HepG2 (cell line): Measurements from ENCODE around the gene TAAR9. TPM values are rescaled to one million over a fixed set of nuclear protein-coding genes. Genes with fewer than 3 reads are reported as not detected.

Source experiments
- ATAC-seq: fragments of 200-7000 bp; cut with Tn5 transposase; 3 replicates; pipeline ENCODE4 v1.9.1; 2020; ENCODE audit warnings: mild to moderate bottlenecking, moderate library complexity
- BruUV-seq: library from RNA; stranded (reverse); fragments of 400-500 nt; replicated peaks from 2 replicates; lab custom pipeline; 2021; lab: Mats Ljungman, UMichigan
- CTCF ChIA-PET: fragments of 300-600 bp; formaldehyde crosslinking; extraction: SDS; loops from one replicate; lab custom pipeline; 2021; ENCODE audit warnings: low total read pairs, inconsistent platforms, low intra/inter-chr PET ratio; lab: Yijun Ruan, JAX
- POLR2A ChIA-PET: fragments of 350-600 bp; sonication (Branson Sonifier 250); formaldehyde crosslinking; loops from one replicate; lab custom pipeline; 2020; ENCODE audit warnings: antibody characterized with exemption, inconsistent platforms; lab: Yijun Ruan, JAX
- DNase-seq: peaks from one replicate; pipeline ENCODE4 v3.0.0-alpha.2; 2015; ENCODE audit warnings: low spot score
- FAIRE-seq: peaks from 3 replicates; lab custom pipeline; 2011; peaks lifted over from hg19 to GRCh38; lab: Jason Lieb, UNC
- H2AFZ ChIP-seq: one replicate; pipeline ENCODE4 v1.6.1; 2011; ENCODE audit warnings: low read length, inconsistent platforms
- H3K27ac ChIP-seq: fragments of 300-600 bp; 3 replicates; pipeline ENCODE4 v1.8.0; 2011; ENCODE audit warnings: mixed run types, mild to moderate bottlenecking, mixed read lengths, low read length, inconsistent platforms; ENCODE audit not compliant: insufficient read depth; ENCODE audit errors: extremely low read length
- H3K27me3 ChIP-seq, 2 experiments: fragments of 200-600 bp in 1 of 2; 2 replicates in 1 of 2; 3 replicates in 1 of 2; pipeline versions ENCODE4 v1.6.0 to v1.8.0; 2011; ENCODE audit warnings: low read length in 2 of 2, mild to moderate bottlenecking in 2 of 2, moderate library complexity in 2 of 2, inconsistent platforms in 1 of 2; ENCODE audit not compliant: insufficient read depth in 2 of 2, control insufficient read depth in 1 of 2
- H3K36me3 ChIP-seq, 2 experiments: fragments of 200-600 bp in 1 of 2; replicated peaks in 1 of 2; 2 replicates in 1 of 2; 3 replicates in 1 of 2; pipeline versions ENCODE4 v1.5.1 to v1.8.0; 2011; ENCODE audit warnings: low read length in 2 of 2, inconsistent platforms in 1 of 2; ENCODE audit not compliant: insufficient read depth in 2 of 2, control insufficient read depth in 1 of 2
- H3K4me1 ChIP-seq: 2 replicates; pipeline ENCODE4 v1.5.1; 2012; ENCODE audit warnings: low read length, inconsistent platforms; ENCODE audit not compliant: insufficient read depth
- H3K4me2 ChIP-seq: 2 replicates; pipeline ENCODE4 v1.6.0; 2011; ENCODE audit warnings: low read depth, low read length, inconsistent platforms
- H3K4me3 ChIP-seq, 3 experiments: fragments of 200-600 bp in 1 of 3; sonication (generic), shearing (Covaris generic) in 1 of 3; replicated peaks in 1 of 3; 2 replicates each; pipeline ENCODE4 v1.5.1; 2011 to 2016; ENCODE audit warnings: low read length in 3 of 3, inconsistent platforms in 2 of 3, low read depth in 2 of 3, mild to moderate bottlenecking in 2 of 3, control low read depth in 1 of 3, mixed read lengths in 1 of 3; ENCODE audit not compliant: insufficient read depth in 1 of 3
- H3K79me2 ChIP-seq: one replicate; pipeline ENCODE4 v1.6.1; 2011; ENCODE audit warnings: low read length, inconsistent platforms; ENCODE audit not compliant: insufficient read depth
- H3K9ac ChIP-seq: 2 replicates; pipeline ENCODE4 v1.6.0; 2011; ENCODE audit warnings: mild to moderate bottlenecking, low read depth, low read length, inconsistent platforms; ENCODE audit not compliant: insufficient read depth
- H3K9me3 ChIP-seq: 2 replicates; pipeline ENCODE4 v1.5.1; 2012; ENCODE audit warnings: mild to moderate bottlenecking, low read length
- H4K20me1 ChIP-seq: 2 replicates; pipeline ENCODE4 v1.6.0; 2011; ENCODE audit warnings: inconsistent platforms, mild to moderate bottlenecking, low read length, moderate library complexity; ENCODE audit not compliant: insufficient read depth
- ATF1 ChIP-seq: IDR thresholded peaks from 2 replicates; pipeline ENCODE4 v1.6.1; 2016; ENCODE audit warnings: mild to moderate bottlenecking, control low read depth
- CENPBD1 ChIP-seq: sonication (generic); formaldehyde crosslinking; IDR thresholded peaks from 2 replicates; pipeline ENCODE4 v1.8.0; 2022; ENCODE audit warnings: missing genetic modification reagents, low read depth, mild to moderate bottlenecking, borderline replicate concordance
- DNMT3B ChIP-seq: conservative IDR thresholded peaks from 2 replicates; pipeline ENCODE4 v1.6.1; 2016; ENCODE audit warnings: missing biosample characterization, control low read depth
- KLF15 ChIP-seq: sonication (generic); formaldehyde crosslinking; IDR thresholded peaks from 2 replicates; pipeline ENCODE4 v1.8.1; 2023; ENCODE audit warnings: borderline replicate concordance, mild to moderate bottlenecking, inconsistent platforms, missing genetic modification reagents, mixed read lengths
- MLLT10 ChIP-seq: sonication (generic); formaldehyde crosslinking; IDR thresholded peaks from 2 replicates; pipeline ENCODE4 v1.4.0; 2020; ENCODE audit warnings: missing genetic modification reagents
- PCBP2 ChIP-seq: fragments of 200-400 bp; formaldehyde crosslinking; optimal IDR thresholded peaks from 2 replicates; pipeline ENCODE3; 2018; ENCODE audit warnings: low read length, low read depth; ENCODE audit not compliant: poor library complexity, severe bottlenecking
- RCOR2 ChIP-seq: IDR thresholded peaks from 2 replicates; pipeline ENCODE4 v1.6.1; 2016; ENCODE audit warnings: missing biosample characterization, missing genetic modification reagents
- RORA ChIP-seq: sonication (generic); formaldehyde crosslinking; IDR thresholded peaks from 2 replicates; pipeline ENCODE4 v1.5.0; 2020; ENCODE audit warnings: mild to moderate bottlenecking, missing genetic modification reagents, moderate library complexity
- SMYD3 ChIP-seq: sonication (generic); formaldehyde crosslinking; IDR thresholded peaks from 2 replicates; pipeline ENCODE4 v1.8.1; 2023; ENCODE audit warnings: mild to moderate bottlenecking, missing genetic modification reagents
- WIZ ChIP-seq: sonication (generic); formaldehyde crosslinking; IDR thresholded peaks from 2 replicates; pipeline ENCODE4 v1.5.1; 2020; ENCODE audit warnings: mild to moderate bottlenecking, missing genetic modification reagents
- ZBED4 ChIP-seq: sonication (generic); formaldehyde crosslinking; IDR thresholded peaks from 2 replicates; pipeline ENCODE4 v1.4.0; 2020; ENCODE audit warnings: missing genetic modification reagents, borderline replicate concordance
- ZFP1 ChIP-seq: IDR thresholded peaks from 2 replicates; pipeline ENCODE4 v1.6.1; 2016
- ZMYM4 ChIP-seq: sonication (generic); formaldehyde crosslinking; IDR thresholded peaks from 2 replicates; pipeline ENCODE4 v1.8.1; 2023; ENCODE audit warnings: mild to moderate bottlenecking, missing genetic modification reagents
- ZNF230 ChIP-seq: sonication (generic); formaldehyde crosslinking; IDR thresholded peaks from 2 replicates; pipeline ENCODE4 v1.4.0; 2020; ENCODE audit warnings: mild to moderate bottlenecking, missing genetic modification reagents
- ZNF282 ChIP-seq: fragments of 450-650 bp; IDR thresholded peaks from 2 replicates; pipeline ENCODE4 v1.6.1; 2018; ENCODE audit not compliant: partially characterized antibody
- ZNF678 ChIP-seq: sonication (generic); formaldehyde crosslinking; IDR thresholded peaks from 2 replicates; pipeline ENCODE4 v1.4.0; 2020; ENCODE audit warnings: mild to moderate bottlenecking, missing genetic modification reagents
- ZNF792 ChIP-seq: IDR thresholded peaks from 2 replicates; pipeline ENCODE4 v1.6.1; 2016
- ZNF816 ChIP-seq: sonication (generic); formaldehyde crosslinking; IDR thresholded peaks from 2 replicates; pipeline ENCODE4 v1.8.0; 2022; ENCODE audit warnings: missing genetic modification reagents, mild to moderate bottlenecking, borderline replicate concordance
- WGBS: methylation state at CpG from one replicate; pipeline ENCODE4 v1.1.6; 2017; ENCODE audit warnings: low lambda C conversion rate; 5-methylcytosine and 5-hydroxymethylcytosine counted together
- in situ Hi-C: cut with HindIII; loops from 2 replicates; pipeline ENCODE4 v1.10.0; 2017; ENCODE audit warnings: low pct_unique_long_range_greater_than_20kb; ENCODE audit not compliant: extremely low pct_ligation_motif_present
- intact Hi-C: fragments of 100-400 bp; cut with micrococcal nuclease; formaldehyde crosslinking; loops from one replicate; pipeline ENCODE4 v1.10.0; 2022; ENCODE audit not compliant: unreplicated experiment
- polyA plus RNA-seq, 8 experiments: library from polyadenylated mRNA; depleted of rRNA in 3 of 8; stranded (reverse) in 7 of 8; unstranded in 1 of 8; fragments of >200 nt; fragmentation: Illumina TruSeq in 4 of 8; extraction: Trizol in 4 of 8; gene quantifications; 2 replicates each; pipeline versions ENCODE4 v1.2.1 to v1.2.3, GENCODE V29; 2011 to 2016; ENCODE audit warnings: low read depth in 4 of 8, missing spikeins in 1 of 8, mixed read lengths in 1 of 8; ENCODE audit not compliant: insufficient read depth in 1 of 8
- total RNA-seq, 5 experiments: library from RNA; depleted of rRNA; stranded (reverse); fragments of >200 nt; fragmentation: Illumina TruSeq; extraction: Trizol; gene quantifications; 2 replicates each; pipeline ENCODE4 v1.2.3, GENCODE V29; 2016; ENCODE audit warnings: low read depth in 1 of 5
- TF ChIP-seq, protein P1 (sequence below): sonication (generic); formaldehyde crosslinking; IDR thresholded peaks from 2 replicates; pipeline ENCODE4 v1.8.0; 2023; ENCODE audit warnings: mild to moderate bottlenecking, missing genetic modification reagents

TAAR9 gene
- total and polyA plus RNA-seq, 2 of the 13 experiments (the other 11 are each of a cell fraction or from before 2014, with no cell fraction given) = 0.07 TPM; not detected in 1

- no peak for TF ChIP-seq CENPBD1 (CRISPR knock-in tag)
- TF ChIP-seq ZNF816 (CRISPR knock-in tag) = no peak
- no peak for TF ChIP-seq DNMT3B (CRISPR knock-in tag)
- TF ChIP-seq SMYD3 = no peak
Observed at GRCh38 chr6:132513831-132514545, 24.1 kb upstream of the TAAR9 start (continued).

GRCh38 chr6:132515386-132515785 lies 22.7 kb upstream of the TAAR9 start:
- H3K4me1 ChIP-seq = peaks cover 28% of the 10 kb centered on the region
- H3K4me2 ChIP-seq = no peak overlapping the region
- DNase-seq = no peak
- no peak overlapping the region for H3K9ac ChIP-seq
- H3K9me3 ChIP-seq = no peaks in the 10 kb centered on the region
- H3K36me3 ChIP-seq = no peaks in the 10 kb centered on the region; a peak in 1 of 5 replicates
- 3% methylated on average over 2 of the region's 2 CpGs for WGBS
- H3K79me2 ChIP-seq = peaks cover 19% of the 10 kb centered on the region
- POLR2A ChIA-PET = no interaction called here
- CTCF ChIA-PET = no interaction called here
- H2AFZ ChIP-seq = no peak overlapping the region
- FAIRE-seq = no peak
- no peak overlapping the region for H3K27ac ChIP-seq
- in situ Hi-C loops (no loop called here), intact Hi-C loops (loop anchor here (10.0 kb wide), 1 partner anchor 581 kb away; no protein-coding TSS in a partner anchor)
- no peaks in the 10 kb centered on the region for H3K27me3 ChIP-seq
- H3K4me3 ChIP-seq = no peak overlapping the region
- ATAC-seq = no peak
- H4K20me1 ChIP-seq = peaks cover 7% of the 10 kb centered on the region; the same call in 1 of the 2 replicates
- no TSS peak for BruUV-seq
- TF ChIP-seq ZFP1 (CRISPR knock-in tag) (no peak), ZMYM4 (CRISPR knock-in tag) (no peak), ATF1 (no peak), KLF15 (CRISPR knock-in tag) (no peak), RORA (CRISPR knock-in tag) (no peak), MLLT10 (CRISPR knock-in tag) (no peak), ZNF282 (no peak), WIZ (CRISPR knock-in tag) (no peak), ZBED4 (no peak), ZNF792 (CRISPR knock-in tag) (no peak), PCBP2 (no peak), ZNF678 (no peak), ZNF230 (no peak), RCOR2 (CRISPR knock-in tag) (no peak)
- TF ChIP-seq, protein P1, sequence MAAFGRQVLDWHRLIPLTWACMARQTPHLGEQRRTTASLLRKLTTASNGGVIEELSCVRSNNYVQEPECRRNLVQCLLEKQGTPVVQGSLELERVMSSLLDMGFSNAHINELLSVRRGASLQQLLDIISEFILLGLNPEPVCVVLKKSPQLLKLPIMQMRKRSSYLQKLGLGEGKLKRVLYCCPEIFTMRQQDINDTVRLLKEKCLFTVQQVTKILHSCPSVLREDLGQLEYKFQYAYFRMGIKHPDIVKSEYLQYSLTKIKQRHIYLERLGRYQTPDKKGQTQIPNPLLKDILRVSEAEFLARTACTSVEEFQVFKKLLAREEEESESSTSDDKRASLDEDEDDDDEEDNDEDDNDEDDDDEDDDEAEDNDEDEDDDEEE (CRISPR knock-in tag) = no peak
